ENCODE measurements around the gene TNFRSF19.
A peak's percentile ranks its signal among the peaks of the same experiment; 100 is the strongest.
"Not testable (repeated sequence)": the region's sequence is repeated elsewhere in the genome, so short reads cannot be mapped to it uniquely, and the experiment has no call there.

The TNFRSF19 gene

GRCh38 chr13:23570099-23570920 is at the start of gene TNFRSF19:
Gene TNFRSF19 (plus strand): TSS chr13:23570412. CDS start chr13:23590184, 19,772 bp downstream.
- peak; percentile 94 for DNase-seq (ENCODE audit: low read depth)

GRCh38 chr13:23529926-23530325 is 40.3 kb upstream of the TNFRSF19 start:
- not testable (repeated sequence) for DNase-seq (ENCODE audit: low read depth)

GRCh38 chr13:23531446-23531845 is 38.8 kb upstream of the TNFRSF19 start:
- no peak for DNase-seq (ENCODE audit: low read depth)

GRCh38 chr13:23534090-23534489 is 36.1 kb upstream of the TNFRSF19 start:
- no peak for DNase-seq (ENCODE audit: low read depth)

- no peak for DNase-seq (ENCODE audit: low read depth)
Measured at GRCh38 chr13:23541221-23541824, 28.9 kb upstream of the TNFRSF19 start.

GRCh38 chr13:23544668-23545067 is 25.5 kb upstream of the TNFRSF19 start:
- no peak for DNase-seq (ENCODE audit: low read depth)

GRCh38 chr13:23547000-23547590 is 23.1 kb upstream of the TNFRSF19 start:
- peak; percentile 20 for DNase-seq (ENCODE audit: low read depth)

GRCh38 chr13:23549724-23550123 is 20.5 kb upstream of the TNFRSF19 start:
- DNase-seq (ENCODE audit: low read depth) = no peak

- DNase-seq (ENCODE audit: low read depth) = no peak
Measured at GRCh38 chr13:23550163-23550562, 20.0 kb upstream of the TNFRSF19 start.

- no peak for DNase-seq (ENCODE audit: low read depth)
Measured at GRCh38 chr13:23551213-23552008, 18.8 kb upstream of the TNFRSF19 start.

GRCh38 chr13:23552171-23552570 is 18.0 kb upstream of the TNFRSF19 start:
- DNase-seq (ENCODE audit: low read depth) = no peak

GRCh38 chr13:23552661-23553060 is 17.6 kb upstream of the TNFRSF19 start:
- DNase-seq (ENCODE audit: low read depth) = no peak

- no peak for DNase-seq (ENCODE audit: low read depth)
Measured at GRCh38 chr13:23554000-23554399, 16.2 kb upstream of the TNFRSF19 start.

- DNase-seq (ENCODE audit: low read depth) = no peak
Measured at GRCh38 chr13:23557043-23557442, 13.2 kb upstream of the TNFRSF19 start.

- DNase-seq (ENCODE audit: low read depth) = no peak
Measured at GRCh38 chr13:23557733-23558132, 12.5 kb upstream of the TNFRSF19 start.

GRCh38 chr13:23558675-23559536 is 11.3 kb upstream of the TNFRSF19 start:
- peak; percentile 94 for DNase-seq (ENCODE audit: low read depth)

- DNase-seq (ENCODE audit: low read depth) = no peak
Measured at GRCh38 chr13:23560571-23561089, 9.6 kb upstream of the TNFRSF19 start.

- no peak for DNase-seq (ENCODE audit: low read depth)
Measured at GRCh38 chr13:23561261-23561660, 9.0 kb upstream of the TNFRSF19 start.

GRCh38 chr13:23563085-23563845 is 6.9 kb upstream of the TNFRSF19 start:
- no peak for DNase-seq (ENCODE audit: low read depth)

GRCh38 chr13:23567906-23568460 is 2.2 kb upstream of the TNFRSF19 start:
- DNase-seq (ENCODE audit: low read depth) = no peak

Data from amniotic epithelial cell (primary cell).